ENCODE measurements around the gene BLM.
"Not testable (repeated sequence)": the region's sequence is repeated elsewhere in the genome, so short reads cannot be mapped to it uniquely, and the experiment has no call there.

DNA sequence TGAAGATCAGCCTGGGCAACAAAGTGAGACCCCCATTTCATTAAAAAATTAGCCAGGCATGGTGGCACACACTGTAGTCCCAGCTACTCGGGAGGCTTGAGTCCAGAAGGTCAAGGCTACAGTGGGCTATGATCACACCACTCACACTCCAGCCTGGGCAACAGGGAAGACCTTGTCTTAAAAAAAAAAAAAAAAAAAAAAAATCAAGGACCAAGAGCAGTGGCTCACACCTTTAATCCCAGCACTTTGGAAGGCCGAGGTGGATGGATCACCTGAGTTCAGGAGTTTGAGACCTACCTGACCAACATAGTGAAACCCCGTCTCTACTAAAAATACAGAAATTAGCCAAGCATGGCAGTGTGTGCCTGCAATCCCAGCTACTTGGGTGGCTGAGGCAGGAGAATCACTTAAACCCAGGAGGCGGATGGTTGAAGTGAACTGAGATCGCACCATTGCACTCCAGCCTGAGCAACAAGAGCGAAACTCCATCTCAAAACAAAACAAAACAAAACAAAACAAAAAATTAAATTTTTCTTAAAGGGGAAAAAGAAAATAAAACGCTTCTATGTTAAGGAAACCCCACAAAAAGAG lies 49.3 kb upstream of the BLM start:
- TF ChIP-seq, protein P1, sequence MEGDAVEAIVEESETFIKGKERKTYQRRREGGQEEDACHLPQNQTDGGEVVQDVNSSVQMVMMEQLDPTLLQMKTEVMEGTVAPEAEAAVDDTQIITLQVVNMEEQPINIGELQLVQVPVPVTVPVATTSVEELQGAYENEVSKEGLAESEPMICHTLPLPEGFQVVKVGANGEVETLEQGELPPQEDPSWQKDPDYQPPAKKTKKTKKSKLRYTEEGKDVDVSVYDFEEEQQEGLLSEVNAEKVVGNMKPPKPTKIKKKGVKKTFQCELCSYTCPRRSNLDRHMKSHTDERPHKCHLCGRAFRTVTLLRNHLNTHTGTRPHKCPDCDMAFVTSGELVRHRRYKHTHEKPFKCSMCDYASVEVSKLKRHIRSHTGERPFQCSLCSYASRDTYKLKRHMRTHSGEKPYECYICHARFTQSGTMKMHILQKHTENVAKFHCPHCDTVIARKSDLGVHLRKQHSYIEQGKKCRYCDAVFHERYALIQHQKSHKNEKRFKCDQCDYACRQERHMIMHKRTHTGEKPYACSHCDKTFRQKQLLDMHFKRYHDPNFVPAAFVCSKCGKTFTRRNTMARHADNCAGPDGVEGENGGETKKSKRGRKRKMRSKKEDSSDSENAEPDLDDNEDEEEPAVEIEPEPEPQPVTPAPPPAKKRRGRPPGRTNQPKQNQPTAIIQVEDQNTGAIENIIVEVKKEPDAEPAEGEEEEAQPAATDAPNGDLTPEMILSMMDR (IDR thresholded peaks at IDR 0.05): not testable (repeated sequence)
- TF ChIP-seq EP300 (IDR thresholded peaks at IDR 0.05): not testable (repeated sequence)

Data from ovary (tissue), 3 donors.